Measurements from ENCODE around the gene MMP25.

Gene MMP25, protein sequence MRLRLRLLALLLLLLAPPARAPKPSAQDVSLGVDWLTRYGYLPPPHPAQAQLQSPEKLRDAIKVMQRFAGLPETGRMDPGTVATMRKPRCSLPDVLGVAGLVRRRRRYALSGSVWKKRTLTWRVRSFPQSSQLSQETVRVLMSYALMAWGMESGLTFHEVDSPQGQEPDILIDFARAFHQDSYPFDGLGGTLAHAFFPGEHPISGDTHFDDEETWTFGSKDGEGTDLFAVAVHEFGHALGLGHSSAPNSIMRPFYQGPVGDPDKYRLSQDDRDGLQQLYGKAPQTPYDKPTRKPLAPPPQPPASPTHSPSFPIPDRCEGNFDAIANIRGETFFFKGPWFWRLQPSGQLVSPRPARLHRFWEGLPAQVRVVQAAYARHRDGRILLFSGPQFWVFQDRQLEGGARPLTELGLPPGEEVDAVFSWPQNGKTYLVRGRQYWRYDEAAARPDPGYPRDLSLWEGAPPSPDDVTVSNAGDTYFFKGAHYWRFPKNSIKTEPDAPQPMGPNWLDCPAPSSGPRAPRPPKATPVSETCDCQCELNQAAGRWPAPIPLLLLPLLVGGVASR

DNA sequence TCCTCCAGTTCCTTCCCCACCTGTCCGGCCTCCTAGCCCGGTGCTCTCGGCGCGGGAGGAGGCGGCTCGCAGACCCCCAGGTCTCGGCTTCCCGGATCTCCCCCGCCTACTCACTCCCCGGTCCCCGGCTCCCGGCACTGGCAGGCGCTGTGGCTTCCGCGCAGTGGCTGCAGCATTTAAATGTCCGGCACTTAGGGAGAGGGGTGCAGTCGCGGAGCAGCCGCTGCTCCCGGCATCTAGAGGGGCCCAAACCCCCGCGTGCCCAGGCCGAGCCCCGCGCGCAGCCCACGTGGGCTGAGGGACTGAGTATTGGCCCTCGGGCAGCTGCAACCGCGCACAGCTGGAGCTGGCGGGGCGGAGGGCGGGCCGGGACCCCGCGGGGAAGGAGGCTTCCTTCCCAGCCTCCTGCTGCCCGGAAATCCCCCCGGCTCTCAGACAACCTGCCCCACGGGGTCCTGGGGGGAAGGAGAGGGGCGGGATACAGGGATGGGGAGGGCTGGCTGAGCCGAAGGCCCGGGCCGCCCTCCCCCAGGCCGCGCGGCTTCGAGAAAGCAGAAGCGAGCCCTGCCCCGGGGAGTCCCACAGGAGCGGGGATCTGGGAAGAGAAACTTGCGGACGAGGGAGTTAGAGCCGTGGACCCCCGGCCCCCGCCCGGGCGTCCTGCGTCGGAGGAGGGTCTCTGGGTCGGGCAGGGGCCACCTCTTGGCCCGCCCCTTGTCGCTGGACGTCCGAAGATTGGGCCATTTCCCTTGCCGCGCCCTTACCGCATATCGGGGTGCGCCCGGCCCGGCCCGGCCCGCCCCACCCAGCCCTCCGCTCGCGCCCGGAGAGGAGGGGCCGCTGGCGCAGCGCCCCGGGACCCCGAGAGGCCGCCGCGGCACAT lies at the start of gene MMP25:
MMP25 (plus strand) TSS at position 804 of the 883 bp plus-strand sequence. CDS start 357 bp downstream, outside the sequence.
- DNase-seq (ENCODE audit: low read depth in 1 of 2, low spot score in 1 of 2): no peak

DNA sequence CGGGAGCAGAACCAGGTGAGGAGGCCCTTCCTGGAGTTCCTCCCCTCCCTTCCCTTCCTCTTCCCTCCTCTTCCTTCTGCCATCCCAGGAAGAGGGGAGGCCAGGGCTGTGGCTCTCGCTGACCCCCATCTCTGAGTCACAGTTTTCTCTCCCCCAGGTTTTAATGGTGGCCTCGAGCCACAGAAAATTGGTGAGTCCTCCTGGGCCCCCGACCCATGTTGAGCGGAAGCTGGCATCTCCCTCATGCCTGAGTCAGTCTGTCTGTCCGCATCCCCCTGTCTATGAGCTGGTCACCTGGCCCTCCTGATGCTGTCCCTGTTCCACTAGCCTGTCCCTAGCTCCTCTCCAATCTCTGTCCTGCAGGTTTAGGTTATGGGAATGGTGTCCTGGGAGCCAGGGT lies 46.4 kb upstream of the MMP25 start:
- no peak for DNase-seq (ENCODE audit: low read depth in 1 of 2, low spot score in 1 of 2)

DNA sequence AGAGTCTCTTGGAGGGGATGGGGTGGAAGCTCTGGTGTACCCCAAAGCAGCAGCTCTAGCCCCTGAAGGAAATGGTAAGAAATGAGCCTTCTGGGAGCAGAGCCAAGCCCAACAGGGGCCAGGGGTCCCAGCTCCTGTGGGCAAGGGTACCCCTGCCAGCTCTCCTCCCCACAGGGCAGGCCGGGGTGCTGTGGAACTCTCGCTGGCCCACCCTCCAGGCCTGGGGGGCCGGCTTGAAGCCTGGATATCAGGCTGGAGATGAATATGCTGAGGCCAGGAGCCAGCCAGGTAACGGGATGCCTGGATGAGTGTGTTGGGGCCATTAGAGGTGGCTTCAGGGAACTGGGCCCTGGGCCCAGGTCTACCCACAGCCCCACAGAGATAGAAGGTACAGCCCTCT lies 45.8 kb upstream of the MMP25 start:
- no peak for DNase-seq (ENCODE audit: low read depth in 1 of 2, low spot score in 1 of 2)

GRCh38 chr16:3001316-3001715 lies 45.0 kb upstream of the MMP25 start:
- no peak for DNase-seq (ENCODE audit: low read depth in 1 of 2, low spot score in 1 of 2)

DNA sequence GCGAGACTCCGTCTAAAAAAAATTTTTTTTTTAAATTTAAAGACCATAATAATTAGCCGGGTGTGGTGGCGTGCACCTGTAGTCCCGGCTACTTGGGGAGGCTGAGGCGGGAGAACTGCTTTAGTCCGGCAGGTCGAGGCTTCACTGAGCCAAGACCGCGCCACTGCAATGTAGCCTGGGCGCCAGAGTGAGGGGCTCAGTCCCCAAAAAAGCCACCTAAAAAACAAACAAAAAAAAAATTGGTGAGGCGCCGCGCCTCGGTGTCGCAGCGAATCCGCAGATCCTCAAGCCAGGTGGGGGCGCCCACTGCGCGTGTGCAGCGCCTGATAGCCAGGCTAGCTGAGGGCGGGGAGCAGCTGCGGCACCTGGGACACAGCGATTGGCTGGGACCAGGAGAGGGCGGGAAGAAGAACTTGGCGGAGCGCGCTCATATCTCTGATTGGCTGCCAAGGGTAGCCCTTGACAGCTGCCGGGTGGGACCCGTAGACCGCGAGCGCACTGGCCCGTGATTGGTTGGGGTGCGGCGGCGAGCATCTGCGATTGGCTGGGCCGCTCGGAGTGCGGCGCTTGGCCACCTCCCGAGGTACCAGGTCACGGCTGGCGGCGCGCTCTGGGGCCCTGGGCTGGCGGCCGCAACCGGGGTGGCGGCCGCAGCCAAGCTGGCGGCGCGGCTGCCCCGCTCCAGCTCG lies 42.6 kb upstream of the MMP25 start:
- DNase-seq (ENCODE audit: low read depth in 1 of 2, low spot score in 1 of 2): peak; percentile 90 to 93

DNA sequence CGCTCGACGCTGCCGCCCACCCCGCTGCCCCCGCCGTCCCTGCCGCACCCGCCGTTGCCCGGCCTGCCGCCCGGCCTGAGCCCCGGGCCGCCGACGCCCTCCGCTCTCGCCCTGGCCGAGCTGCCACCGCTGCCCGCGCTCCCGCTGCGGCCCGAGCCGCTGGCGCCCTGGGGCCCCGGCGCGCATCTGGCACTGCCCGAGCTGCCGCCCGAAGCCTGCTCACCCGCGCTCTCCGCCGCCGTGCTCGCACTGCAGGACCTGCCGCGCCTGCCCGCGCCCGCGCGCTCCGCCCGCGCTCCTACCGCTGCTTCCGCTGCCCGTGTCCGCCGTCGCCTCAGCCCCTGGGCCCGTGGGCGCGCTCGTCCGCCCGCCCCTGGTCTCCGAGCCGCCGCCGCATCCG lies 42.0 kb upstream of the MMP25 start:
- no peak for DNase-seq (ENCODE audit: low read depth in 1 of 2, low spot score in 1 of 2)

DNA sequence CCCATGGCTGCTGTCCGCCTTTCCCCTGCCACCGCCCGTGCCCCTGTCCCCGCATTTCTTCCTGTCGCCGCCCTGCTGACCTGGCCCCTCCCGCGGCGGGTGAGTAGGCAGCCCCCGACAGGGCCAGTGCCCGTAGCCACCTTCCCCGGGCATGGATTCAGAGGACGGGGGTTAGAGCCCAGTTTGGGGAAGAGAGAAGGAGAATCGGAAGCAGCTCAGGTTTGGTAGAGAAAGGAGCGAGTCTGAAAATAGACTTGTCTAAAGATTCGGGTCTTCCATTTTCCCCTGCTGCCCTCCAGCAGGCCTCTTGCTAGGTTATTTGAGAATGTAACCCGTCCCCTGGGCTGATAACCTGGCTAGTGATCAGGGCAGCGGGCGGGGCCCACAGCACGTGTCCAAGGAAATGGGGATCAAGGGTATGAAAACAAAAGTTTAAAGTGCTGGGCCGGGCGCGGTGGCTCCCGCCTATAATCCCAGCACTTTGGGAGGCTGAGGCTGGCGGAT lies 41.5 kb upstream of the MMP25 start:
- DNase-seq (ENCODE audit: low read depth in 1 of 2, low spot score in 1 of 2): no peak

- no peak for DNase-seq (ENCODE audit: low read depth in 1 of 2, low spot score in 1 of 2)
Observed at GRCh38 chr16:3007059-3007956, 39.1 kb upstream of the MMP25 start.

DNA sequence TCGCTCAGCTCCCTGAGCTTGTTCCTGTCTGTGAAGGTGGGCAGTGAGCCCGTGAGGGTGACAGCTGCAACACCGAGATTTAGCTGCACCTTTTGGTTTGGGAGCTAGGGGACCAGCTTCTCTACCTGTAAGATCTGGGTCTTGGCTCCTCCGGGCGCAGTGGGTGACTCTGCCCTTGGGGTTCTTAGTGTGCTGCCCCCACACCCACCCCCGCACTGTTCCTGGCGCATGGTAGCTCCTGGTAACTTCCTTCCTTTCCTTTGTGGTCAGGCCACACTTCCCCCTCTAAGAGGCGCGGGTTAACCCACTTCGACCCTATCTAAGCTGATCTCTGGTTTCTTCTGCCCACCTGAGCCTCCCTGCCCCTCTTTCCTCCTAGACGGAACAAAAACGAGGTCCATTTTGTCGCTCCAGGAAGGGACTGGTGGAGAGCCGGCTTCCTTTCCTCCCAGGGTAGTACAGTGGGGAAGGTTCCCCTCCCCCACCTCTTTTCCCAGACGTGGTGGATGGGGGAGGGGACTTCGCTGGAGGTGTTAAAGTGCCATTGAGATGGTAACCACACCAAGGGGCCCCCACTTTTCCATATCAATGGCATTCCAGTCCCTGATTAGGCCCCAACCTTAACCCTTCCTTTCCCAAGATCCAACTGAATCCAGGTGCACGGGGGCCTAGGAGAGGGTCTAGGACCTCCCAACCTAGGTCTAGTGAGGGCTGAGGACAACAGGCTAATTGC lies 38.2 kb upstream of the MMP25 start:
- DNase-seq (ENCODE audit: low read depth in 1 of 2, low spot score in 1 of 2): no peak

DNA sequence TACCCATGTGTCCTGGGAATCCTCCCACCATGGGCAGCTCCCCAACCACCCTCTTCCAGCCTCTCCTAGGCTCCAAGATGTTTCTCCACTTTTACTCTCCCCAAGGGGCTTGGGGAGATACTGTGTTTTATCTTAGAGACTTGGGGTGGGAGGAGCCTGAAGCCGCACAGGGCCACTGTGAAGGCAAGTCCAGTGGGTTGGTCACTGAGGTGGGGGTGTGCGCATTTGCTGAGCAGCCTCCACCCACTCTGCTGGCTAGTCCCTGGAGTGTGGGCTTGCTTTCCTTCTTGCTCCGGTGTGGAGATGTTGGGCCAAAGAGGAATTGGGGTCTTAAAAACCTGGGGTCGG lies 37.7 kb upstream of the MMP25 start:
- DNase-seq (ENCODE audit: low read depth in 1 of 2, low spot score in 1 of 2): no peak

GRCh38 chr16:3009568-3010390 lies 36.6 kb upstream of the MMP25 start:
- DNase-seq (ENCODE audit: low read depth in 1 of 2, low spot score in 1 of 2): no peak

DNA sequence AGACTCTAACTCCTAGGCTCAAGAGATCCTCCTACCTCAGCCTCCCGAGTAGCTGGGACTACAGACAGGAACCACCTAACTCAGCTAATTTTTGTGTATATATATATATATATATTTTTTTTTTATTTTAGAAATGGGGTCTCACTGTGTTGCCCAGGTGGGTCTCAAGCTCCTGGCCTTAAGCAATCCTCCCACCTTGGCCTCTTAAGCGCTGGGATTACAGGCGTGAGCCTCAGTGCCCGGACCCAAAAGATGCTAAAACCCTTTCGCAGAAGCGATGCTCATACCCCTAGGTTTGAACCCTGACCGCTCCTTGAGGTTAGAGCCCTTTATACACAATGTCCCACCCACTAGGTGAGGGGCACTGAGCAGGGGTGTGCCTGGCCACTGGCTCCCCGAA lies 35.9 kb upstream of the MMP25 start:
- DNase-seq (ENCODE audit: low read depth in 1 of 2, low spot score in 1 of 2): no peak

DNA sequence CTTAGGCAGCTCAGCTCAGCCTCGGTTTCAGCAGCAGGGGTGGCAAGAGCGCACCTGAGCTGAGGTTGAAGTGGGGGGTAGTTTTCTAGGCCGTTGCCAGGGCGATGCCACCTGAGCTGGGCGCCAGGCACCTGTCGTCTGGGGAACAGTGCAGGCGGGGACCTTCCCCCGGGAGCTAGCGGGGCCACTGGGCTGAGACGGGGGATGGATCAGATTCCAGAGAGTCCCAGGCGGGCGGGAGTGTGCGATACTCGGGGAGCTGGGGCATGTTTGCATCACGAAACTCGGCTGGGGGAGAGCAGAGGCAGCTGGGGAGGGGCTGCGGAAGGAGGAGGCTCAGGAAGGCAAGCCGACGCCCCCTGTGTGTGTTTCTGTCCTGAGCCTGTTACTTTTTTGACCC lies 34.1 kb upstream of the MMP25 start:
- DNase-seq (ENCODE audit: low read depth in 1 of 2, low spot score in 1 of 2): no peak

DNA sequence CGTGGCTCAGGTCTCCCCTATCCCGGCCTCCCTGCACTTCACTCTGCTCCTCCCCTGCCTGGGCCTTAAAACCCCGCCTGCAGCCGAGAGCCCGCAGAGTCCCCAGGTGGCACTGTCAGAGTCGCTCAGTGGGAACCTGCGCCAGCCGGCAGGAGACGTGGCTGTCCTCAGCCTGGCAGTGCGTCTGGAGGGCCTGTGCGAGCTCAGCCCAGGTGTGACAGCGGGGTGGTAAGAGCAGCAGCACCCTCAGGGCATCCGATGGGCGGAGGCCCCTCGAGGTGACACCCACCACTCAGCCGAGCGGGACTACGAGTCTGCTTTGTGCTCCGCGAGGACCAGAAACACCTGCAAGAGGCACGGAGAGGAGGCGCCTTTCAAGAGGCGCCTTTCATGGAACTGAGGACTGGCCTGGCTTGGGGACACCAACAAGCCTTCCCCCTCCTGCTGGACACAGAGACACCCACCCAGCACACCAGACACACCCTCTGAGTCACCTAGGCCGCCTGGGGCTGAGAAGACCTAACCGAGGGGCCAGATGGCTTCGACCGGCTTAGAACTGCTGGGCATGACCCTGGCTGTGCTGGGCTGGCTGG lies 33.4 kb upstream of the MMP25 start, which contains the start of gene CLDN9:
CLDN9 (plus strand) TSS at position 96 of the 593 bp plus-strand sequence; CDS start at position 536, 440 bp downstream.
- DNase-seq (ENCODE audit: low read depth in 1 of 2, low spot score in 1 of 2): no peak

- no peak for DNase-seq (ENCODE audit: low read depth in 1 of 2, low spot score in 1 of 2)
Observed at GRCh38 chr16:3013491-3013951, 32.8 kb upstream of the MMP25 start.

DNA sequence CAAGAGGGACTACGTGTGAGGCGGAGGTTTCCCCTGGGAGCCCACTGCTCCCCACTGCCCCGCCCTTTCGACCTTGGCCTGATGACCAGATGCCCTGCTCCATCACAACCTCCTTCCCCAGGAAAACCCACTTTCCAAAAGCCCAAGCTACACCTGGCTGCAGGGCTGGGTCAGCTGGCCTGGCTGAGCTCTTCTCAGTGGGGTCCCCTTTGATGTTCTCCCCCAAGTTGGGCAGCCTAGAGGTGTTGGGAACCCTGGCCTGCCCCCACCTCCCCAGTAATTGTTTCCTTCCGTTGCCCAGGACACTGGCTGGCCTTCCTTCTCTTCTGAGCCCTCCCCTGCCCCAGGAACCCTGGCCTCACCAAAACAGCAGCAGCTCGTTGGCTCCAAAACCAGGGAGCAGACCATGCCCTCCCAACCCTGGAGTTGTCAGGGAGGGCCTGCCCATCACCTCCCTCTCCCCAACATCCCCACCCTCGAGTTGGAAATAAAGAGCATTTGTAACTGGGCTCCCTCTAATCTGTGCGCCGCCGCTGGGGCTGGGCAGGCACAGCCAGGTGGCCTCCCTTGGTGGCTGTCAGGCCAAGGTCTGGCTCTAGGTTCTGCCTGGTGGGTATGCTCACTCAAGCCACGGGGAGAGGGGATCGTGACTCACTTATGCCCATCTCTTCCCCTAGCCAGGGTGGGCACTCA lies 32.2 kb upstream of the MMP25 start:
- DNase-seq (ENCODE audit: low read depth in 1 of 2, low spot score in 1 of 2): no peak

DNA sequence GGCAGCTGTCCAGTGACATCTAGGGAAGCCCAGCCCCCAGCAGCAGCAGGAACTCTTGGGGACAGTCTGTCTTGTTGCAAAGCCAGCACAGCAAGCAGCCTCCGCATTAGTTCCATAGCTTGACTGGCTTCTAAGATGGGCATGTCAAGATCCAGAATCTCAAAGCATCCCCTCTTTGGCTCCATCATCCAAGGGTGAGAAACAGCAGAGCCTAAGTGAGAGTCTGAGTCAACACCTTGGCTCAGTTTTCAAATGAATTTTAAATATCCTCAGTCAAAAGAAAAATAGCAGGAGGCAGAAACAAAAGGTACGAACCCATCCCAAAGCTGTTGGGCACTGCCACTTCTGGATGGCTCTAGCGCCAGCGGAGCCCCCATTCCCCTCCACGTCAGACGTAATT lies 31.4 kb upstream of the MMP25 start:
- DNase-seq (ENCODE audit: low read depth in 1 of 2, low spot score in 1 of 2): no peak
